HepG2 (cell line): ENCODE data around the gene NDUFB8. TPM values are rescaled to one million over a fixed set of nuclear protein-coding genes. Genes with fewer than 3 reads are reported as not detected.

Experiments
- AHR ChIP-seq: IDR thresholded peaks from 2 replicates; pipeline ENCODE4 v1.6.1; 2018; ENCODE audit warnings: missing genetic modification reagents, missing compliant biosample characterization
- ATF1 ChIP-seq: IDR thresholded peaks from 2 replicates; pipeline ENCODE4 v1.6.1; 2016; ENCODE audit warnings: mild to moderate bottlenecking, control low read depth
- CREB1 ChIP-seq, 2 experiments: fragments of 450-650 bp in 1 of 2; IDR thresholded peaks; 2 replicates each; pipeline ENCODE4 v1.6.1; 2016 to 2017; ENCODE audit warnings: control low read depth in 1 of 2, mild to moderate bottlenecking in 1 of 2, missing compliant biosample characterization in 1 of 2, missing genetic modification characterization in 1 of 2
- FOXO1 ChIP-seq: sonication (generic); formaldehyde crosslinking; IDR thresholded peaks from 2 replicates; pipeline ENCODE4 v1.4.0; 2020; ENCODE audit warnings: missing genetic modification reagents
- FOXP1 ChIP-seq, 2 experiments: fragments of 450-650 bp in 1 of 2; IDR thresholded peaks; 2 replicates each; pipeline ENCODE4 v1.6.1; 2017 to 2018; ENCODE audit warnings: antibody characterized with exemption in 1 of 2
- KAT2B ChIP-seq: fragments of 150-350 bp; IDR thresholded peaks from 2 replicates; pipeline ENCODE4 v1.6.1; 2014; ENCODE audit warnings: low read depth, low read length, borderline replicate concordance
- MED8 ChIP-seq: sonication (generic); formaldehyde crosslinking; IDR thresholded peaks from 2 replicates; pipeline ENCODE4 v1.8.1; 2023; ENCODE audit warnings: mild to moderate bottlenecking, missing genetic modification reagents; ENCODE audit not compliant: insufficient replicate concordance
- NCOA2 ChIP-seq: sonication (generic); formaldehyde crosslinking; IDR thresholded peaks from 2 replicates; pipeline ENCODE4 v1.8.0; 2022; ENCODE audit warnings: inconsistent platforms
- POLR2G ChIP-seq: fragments of 200-400 bp; formaldehyde crosslinking; IDR thresholded peaks from 2 replicates; pipeline ENCODE4 v1.6.1; 2018; ENCODE audit warnings: mild to moderate bottlenecking, low read depth, low read length, moderate library complexity
- RXRB ChIP-seq: IDR thresholded peaks from 2 replicates; pipeline ENCODE4 v1.6.1; 2016; ENCODE audit warnings: borderline replicate concordance, missing genetic modification reagents, missing compliant biosample characterization
- SOX13 ChIP-seq, 3 experiments: fragments of 450-650 bp in 1 of 3; sonication (generic) in 1 of 3; formaldehyde crosslinking in 1 of 3; IDR thresholded peaks in 2 of 3; conservative IDR thresholded peaks in 1 of 3; 2 replicates each; pipeline versions ENCODE4 v1.5.0 to v1.6.1; 2016 to 2020; ENCODE audit warnings: antibody characterized with exemption in 1 of 3, mild to moderate bottlenecking in 1 of 3, missing compliant biosample characterization in 1 of 3, missing genetic modification reagents in 1 of 3, moderate library complexity in 1 of 3
- SP1 ChIP-seq, 2 experiments: fragments of 450-650 bp in 1 of 2; sonication (generic) in 1 of 2; formaldehyde crosslinking in 1 of 2; IDR thresholded peaks; 2 replicates each; pipeline versions ENCODE4 v1.4.0 to v1.6.1; 2016 to 2020; ENCODE audit warnings: missing genetic modification reagents in 1 of 2
- TAF1 ChIP-seq: sonication (generic); formaldehyde crosslinking; IDR thresholded peaks from 2 replicates; pipeline ENCODE4 v1.4.0; 2020; ENCODE audit warnings: missing genetic modification reagents
- ZFX ChIP-seq: sonication (generic); formaldehyde crosslinking; IDR thresholded peaks from 2 replicates; pipeline ENCODE4 v1.4.0; 2020; ENCODE audit warnings: mild to moderate bottlenecking, low read depth, missing genetic modification reagents, moderate library complexity
- ZNF180 ChIP-seq: sonication (generic); formaldehyde crosslinking; IDR thresholded peaks from 2 replicates; pipeline ENCODE4 v1.4.0; 2020; ENCODE audit warnings: low read depth, missing genetic modification reagents, borderline replicate concordance
- ZNF230 ChIP-seq: sonication (generic); formaldehyde crosslinking; IDR thresholded peaks from 2 replicates; pipeline ENCODE4 v1.4.0; 2020; ENCODE audit warnings: mild to moderate bottlenecking, missing genetic modification reagents
- ZNF550 ChIP-seq: sonication (generic); formaldehyde crosslinking; IDR thresholded peaks from 2 replicates; pipeline ENCODE4 v1.4.0; 2020; ENCODE audit warnings: mild to moderate bottlenecking, missing genetic modification reagents, borderline replicate concordance
- ZNF709 ChIP-seq: sonication (generic); formaldehyde crosslinking; IDR thresholded peaks from 2 replicates; pipeline ENCODE4 v1.5.0; 2020; ENCODE audit warnings: mild to moderate bottlenecking, missing genetic modification reagents
- ZSCAN25 ChIP-seq: sonication (generic); formaldehyde crosslinking; IDR thresholded peaks from 2 replicates; pipeline ENCODE4 v1.8.0; 2022; ENCODE audit warnings: mild to moderate bottlenecking, missing genetic modification reagents
- ZSCAN31 ChIP-seq: sonication (generic); formaldehyde crosslinking; IDR thresholded peaks from 2 replicates; pipeline ENCODE4 v1.5.0; 2020; ENCODE audit warnings: low read depth, mild to moderate bottlenecking, missing genetic modification reagents
- polyA plus RNA-seq, 8 experiments: library from polyadenylated mRNA; depleted of rRNA in 3 of 8; stranded (reverse) in 7 of 8; unstranded in 1 of 8; fragments of >200 nt; fragmentation: Illumina TruSeq in 4 of 8; extraction: Trizol in 4 of 8; gene quantifications; 2 replicates each; pipeline versions ENCODE4 v1.2.1 to v1.2.3, GENCODE V29; 2011 to 2016; ENCODE audit warnings: low read depth in 4 of 8, missing spikeins in 1 of 8, mixed read lengths in 1 of 8; ENCODE audit not compliant: insufficient read depth in 1 of 8
- total RNA-seq, 5 experiments: library from RNA; depleted of rRNA; stranded (reverse); fragments of >200 nt; fragmentation: Illumina TruSeq; extraction: Trizol; gene quantifications; 2 replicates each; pipeline ENCODE4 v1.2.3, GENCODE V29; 2016; ENCODE audit warnings: low read depth in 1 of 5
- TF ChIP-seq, protein P1 (sequence below): sonication (generic); formaldehyde crosslinking; IDR thresholded peaks from 2 replicates; pipeline ENCODE4 v1.4.0; 2020; ENCODE audit warnings: missing genetic modification reagents
- TF ChIP-seq, protein P2 (sequence below): sonication (generic); formaldehyde crosslinking; IDR thresholded peaks from 2 replicates; pipeline ENCODE4 v1.4.0; 2020; ENCODE audit warnings: mild to moderate bottlenecking, missing genetic modification reagents
- TF ChIP-seq, protein P3 (sequence below): IDR thresholded peaks from 2 replicates; pipeline ENCODE4 v1.6.1; 2012; ENCODE audit warnings: inconsistent platforms
- TF ChIP-seq, protein P4 (sequence below): sonication (generic); formaldehyde crosslinking; IDR thresholded peaks from 2 replicates; pipeline ENCODE4 v1.4.0; 2020; ENCODE audit warnings: missing genetic modification reagents, borderline replicate concordance

NDUFB8 gene
- total and polyA plus RNA-seq, 2 of the 13 experiments (the other 11 are each of a cell fraction or from before 2014, with no cell fraction given) = 210 to 216 TPM

DNA sequence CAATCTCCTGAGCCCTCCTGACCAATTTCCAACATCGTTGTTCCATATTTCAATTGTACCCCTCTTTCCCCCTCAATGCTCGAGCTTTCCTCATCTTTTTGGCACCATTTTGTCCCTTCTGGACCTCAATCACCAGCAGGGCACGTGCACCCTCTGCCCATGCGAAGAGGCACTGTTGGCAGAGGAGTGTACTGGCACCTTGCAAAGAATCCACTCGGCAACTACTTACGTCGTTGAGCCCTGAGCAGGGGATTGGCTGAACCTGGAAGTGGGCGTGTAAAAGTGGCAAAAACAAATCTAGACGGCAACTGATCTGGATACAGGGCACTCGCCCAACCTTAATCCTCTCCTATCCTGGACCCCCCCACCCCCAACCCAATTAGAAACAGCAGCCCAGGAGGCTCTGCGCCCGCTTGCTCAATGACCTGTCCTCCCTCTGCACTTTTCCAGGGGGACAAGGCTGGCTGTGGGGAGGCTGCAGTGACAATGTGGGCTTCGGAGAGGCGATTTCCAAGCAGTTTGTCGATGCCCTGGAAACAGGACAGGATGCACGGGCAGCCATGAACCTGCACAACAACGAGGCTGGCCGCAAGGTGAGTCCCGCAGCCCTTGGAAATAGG, 48.1 kb downstream of the NDUFB8 start (continued):
- TF ChIP-seq TAF1 (no peak), ZNF230 (CRISPR knock-in tag) (no peak), ZSCAN25 (CRISPR knock-in tag) (no peak), ZNF709 (CRISPR knock-in tag) (no peak), KAT2B (no peak), NCOA2 (CRISPR knock-in tag) (no peak), SOX13 (IDR thresholded peaks at IDR 0.05) (no peak), SOX13 (CRISPR knock-in tag; conservative IDR thresholded peaks at IDR 0.05 in 1 of 2, IDR thresholded peaks at IDR 0.05 in 1 of 2) (no peak), MED8 (no peak), SP1 (IDR thresholded peaks at IDR 0.05) (no peak), SP1 (CRISPR knock-in tag; IDR thresholded peaks at IDR 0.05) (0 out of 2 replicates have a peak, but pooled peaks have one; percentile 49), ZFX (no peak), RXRB (CRISPR knock-in tag) (no peak), ZNF550 (CRISPR knock-in tag) (no peak), AHR (CRISPR knock-in tag) (no peak), CREB1 (IDR thresholded peaks at IDR 0.05) (peak; percentile 90), CREB1 (CRISPR knock-in tag; IDR thresholded peaks at IDR 0.05) (peak; percentile 98), FOXO1 (CRISPR knock-in tag) (no peak), ZNF180 (CRISPR knock-in tag) (no peak), POLR2G (no peak), ZSCAN31 (CRISPR knock-in tag) (no peak), ATF1 (CRISPR knock-in tag) (peak; percentile 95), FOXP1 (IDR thresholded peaks at IDR 0.05) (no peak), FOXP1 (CRISPR knock-in tag; IDR thresholded peaks at IDR 0.05) (no peak)
- TF ChIP-seq, protein P1, sequence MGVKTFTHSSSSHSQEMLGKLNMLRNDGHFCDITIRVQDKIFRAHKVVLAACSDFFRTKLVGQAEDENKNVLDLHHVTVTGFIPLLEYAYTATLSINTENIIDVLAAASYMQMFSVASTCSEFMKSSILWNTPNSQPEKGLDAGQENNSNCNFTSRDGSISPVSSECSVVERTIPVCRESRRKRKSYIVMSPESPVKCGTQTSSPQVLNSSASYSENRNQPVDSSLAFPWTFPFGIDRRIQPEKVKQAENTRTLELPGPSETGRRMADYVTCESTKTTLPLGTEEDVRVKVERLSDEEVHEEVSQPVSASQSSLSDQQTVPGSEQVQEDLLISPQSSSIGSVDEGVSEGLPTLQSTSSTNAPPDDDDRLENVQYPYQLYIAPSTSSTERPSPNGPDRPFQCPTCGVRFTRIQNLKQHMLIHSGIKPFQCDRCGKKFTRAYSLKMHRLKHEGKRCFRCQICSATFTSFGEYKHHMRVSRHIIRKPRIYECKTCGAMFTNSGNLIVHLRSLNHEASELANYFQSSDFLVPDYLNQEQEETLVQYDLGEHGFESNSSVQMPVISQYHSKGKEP (CRISPR knock-in tag) = no peak
- TF ChIP-seq, protein P2, sequence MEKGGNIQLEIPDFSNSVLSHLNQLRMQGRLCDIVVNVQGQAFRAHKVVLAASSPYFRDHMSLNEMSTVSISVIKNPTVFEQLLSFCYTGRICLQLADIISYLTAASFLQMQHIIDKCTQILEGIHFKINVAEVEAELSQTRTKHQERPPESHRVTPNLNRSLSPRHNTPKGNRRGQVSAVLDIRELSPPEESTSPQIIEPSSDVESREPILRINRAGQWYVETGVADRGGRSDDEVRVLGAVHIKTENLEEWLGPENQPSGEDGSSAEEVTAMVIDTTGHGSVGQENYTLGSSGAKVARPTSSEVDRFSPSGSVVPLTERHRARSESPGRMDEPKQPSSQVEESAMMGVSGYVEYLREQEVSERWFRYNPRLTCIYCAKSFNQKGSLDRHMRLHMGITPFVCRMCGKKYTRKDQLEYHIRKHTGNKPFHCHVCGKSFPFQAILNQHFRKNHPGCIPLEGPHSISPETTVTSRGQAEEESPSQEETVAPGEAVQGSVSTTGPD (CRISPR knock-in tag) = no peak
- TF ChIP-seq, protein P3, sequence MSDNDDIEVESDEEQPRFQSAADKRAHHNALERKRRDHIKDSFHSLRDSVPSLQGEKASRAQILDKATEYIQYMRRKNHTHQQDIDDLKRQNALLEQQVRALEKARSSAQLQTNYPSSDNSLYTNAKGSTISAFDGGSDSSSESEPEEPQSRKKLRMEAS = peak; percentile 63
- TF ChIP-seq, protein P4, sequence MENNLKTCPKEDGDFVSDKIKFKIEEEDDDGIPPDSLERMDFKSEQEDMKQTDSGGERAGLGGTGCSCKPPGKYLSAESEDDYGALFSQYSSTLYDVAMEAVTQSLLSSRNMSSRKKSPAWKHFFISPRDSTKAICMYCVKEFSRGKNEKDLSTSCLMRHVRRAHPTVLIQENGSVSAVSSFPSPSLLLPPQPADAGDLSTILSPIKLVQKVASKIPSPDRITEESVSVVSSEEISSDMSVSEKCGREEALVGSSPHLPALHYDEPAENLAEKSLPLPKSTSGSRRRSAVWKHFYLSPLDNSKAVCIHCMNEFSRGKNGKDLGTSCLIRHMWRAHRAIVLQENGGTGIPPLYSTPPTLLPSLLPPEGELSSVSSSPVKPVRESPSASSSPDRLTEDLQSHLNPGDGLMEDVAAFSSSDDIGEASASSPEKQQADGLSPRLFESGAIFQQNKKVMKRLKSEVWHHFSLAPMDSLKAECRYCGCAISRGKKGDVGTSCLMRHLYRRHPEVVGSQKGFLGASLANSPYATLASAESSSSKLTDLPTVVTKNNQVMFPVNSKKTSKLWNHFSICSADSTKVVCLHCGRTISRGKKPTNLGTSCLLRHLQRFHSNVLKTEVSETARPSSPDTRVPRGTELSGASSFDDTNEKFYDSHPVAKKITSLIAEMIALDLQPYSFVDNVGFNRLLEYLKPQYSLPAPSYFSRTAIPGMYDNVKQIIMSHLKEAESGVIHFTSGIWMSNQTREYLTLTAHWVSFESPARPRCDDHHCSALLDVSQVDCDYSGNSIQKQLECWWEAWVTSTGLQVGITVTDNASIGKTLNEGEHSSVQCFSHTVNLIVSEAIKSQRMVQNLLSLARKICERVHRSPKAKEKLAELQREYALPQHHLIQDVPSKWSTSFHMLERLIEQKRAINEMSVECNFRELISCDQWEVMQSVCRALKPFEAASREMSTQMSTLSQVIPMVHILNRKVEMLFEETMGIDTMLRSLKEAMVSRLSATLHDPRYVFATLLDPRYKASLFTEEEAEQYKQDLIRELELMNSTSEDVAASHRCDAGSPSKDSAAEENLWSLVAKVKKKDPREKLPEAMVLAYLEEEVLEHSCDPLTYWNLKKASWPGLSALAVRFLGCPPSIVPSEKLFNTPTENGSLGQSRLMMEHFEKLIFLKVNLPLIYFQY (CRISPR knock-in tag) = no peak
